ENCODE data around the gene TAC4.

The TAC4 gene

DNA sequence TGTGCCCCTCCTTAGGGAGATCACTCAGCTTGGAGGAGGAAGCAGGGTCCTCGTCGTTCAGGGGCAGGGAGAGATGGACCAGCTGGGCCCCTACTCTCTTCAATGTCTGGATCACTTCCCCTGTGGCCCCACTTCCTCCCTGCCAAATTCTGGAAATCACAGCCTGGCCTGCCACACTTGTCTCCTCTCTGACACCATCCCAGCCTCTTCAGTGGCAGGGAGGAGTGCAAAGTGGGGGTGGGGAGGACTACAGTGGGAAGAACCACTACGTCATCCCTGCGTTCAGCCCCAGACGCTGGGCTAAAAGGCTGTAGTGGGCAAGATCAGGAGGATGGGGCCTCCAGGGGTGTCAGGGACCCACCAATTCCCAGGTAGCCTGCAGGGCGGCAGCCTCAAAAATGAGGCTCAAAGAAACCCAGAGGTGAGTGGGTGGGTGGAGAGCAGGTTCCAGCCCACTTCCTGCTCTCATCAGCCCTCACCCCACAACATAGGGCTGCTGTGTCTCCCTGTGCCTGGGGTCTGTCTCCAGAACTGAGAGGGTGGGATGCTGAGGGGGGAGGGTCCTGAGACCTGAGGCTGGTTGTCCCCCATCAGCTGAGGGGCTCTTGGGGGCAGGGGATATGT, 25.0 kb upstream of the TAC4 start:
- peak; percentile 21 for DNase-seq

DNA sequence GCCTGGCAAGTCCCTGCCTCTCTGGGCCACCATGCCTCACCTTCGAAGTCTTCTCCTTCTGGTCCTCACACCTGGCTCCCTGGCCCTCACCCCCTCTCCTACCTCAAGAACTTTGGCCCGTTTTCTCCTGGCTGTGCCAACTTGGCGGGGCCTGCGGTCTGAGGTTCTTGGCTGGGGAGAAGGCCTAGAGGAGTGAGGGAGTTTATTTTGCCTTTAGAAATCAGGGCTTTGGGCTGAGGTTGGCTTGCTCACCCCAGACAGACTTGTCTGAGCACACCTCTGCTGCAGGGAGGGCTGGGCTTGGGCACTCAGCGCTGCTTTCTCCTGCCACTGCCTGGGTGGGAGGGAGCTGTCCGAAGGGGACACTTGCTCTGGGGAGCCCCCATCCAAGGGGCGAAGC, 23.3 kb upstream of the TAC4 start:
- DNase-seq = no peak

DNA sequence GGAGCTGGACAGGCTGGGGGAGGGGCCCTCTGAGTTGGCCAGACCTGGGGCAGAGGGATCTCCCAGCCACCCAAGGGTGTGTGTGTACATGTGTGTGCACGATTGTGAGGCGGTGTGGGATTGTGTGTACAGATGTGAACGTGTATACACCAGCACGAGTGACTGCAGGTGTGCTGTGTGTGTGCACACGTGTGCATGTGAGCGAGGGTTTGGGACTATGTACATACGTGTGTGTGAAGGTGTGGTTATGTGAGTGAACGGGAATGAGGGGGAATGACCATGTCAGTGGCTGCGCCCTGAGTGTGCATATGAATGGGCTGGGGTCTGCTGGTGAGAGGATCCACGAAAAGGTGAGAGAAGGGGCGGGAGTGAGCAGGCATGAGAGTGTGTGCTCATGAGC, 22.4 kb upstream of the TAC4 start:
- DNase-seq = no peak

DNA sequence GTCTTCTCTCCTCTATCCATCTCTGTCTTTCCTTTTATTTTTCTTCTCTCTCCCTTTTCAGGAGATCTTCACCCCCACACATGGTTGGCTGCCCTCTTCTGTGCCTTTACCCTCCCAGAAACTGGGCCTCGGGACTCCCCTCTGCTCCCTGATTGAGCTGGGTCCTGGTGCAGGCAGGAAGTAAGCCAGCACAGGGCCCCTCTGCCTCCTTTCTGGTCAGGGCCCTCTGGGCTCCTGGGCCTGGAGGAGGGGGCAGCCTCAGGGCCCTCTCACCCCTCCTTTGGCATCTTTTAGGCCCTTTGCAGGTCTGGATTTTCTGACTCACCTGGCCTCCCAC, 21.1 kb upstream of the TAC4 start:
- DNase-seq = no peak

DNA sequence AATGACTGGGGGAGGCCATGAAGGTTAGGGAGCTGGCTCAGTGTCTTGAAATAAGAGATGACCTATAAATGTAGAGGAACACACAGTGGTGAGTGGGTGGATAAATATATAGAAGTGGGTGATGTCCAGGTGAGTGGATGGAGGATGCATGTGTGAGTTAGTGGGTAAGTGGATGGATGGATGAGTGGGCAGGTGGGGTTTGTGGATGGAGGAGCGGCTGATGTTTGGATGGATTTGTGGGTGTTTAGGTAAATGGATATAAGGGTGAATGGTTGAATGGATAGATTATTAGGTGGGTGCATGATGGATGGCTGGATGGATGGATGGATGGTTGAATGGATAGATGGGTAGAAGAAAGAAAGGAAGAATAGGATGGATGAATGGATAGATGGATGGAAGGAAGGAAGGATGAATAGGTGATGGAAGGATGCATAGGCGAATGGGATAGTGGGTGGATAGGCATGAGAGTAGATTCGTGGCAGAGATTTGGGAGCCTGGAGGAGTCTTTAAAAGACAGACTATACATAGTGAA, 19.1 kb upstream of the TAC4 start:
- DNase-seq = no peak

DNA sequence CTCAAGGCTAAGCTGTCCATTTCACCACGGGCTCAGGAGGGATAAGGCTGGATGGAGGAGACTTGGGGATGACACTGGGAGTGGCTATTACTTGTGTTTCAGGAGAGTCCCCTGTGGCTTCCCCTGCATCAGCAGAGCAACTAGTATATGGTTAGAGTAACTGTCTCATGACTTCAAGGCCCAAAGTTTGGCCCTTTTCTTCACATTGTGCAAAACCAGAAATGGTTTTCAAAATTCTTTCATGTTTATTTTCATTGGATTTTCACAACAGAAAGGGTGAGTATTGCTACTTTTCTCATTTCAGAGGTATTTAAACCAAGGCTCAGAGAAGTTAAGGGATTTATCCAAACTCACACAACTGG, 18.1 kb upstream of the TAC4 start:
- no peak for DNase-seq

DNA sequence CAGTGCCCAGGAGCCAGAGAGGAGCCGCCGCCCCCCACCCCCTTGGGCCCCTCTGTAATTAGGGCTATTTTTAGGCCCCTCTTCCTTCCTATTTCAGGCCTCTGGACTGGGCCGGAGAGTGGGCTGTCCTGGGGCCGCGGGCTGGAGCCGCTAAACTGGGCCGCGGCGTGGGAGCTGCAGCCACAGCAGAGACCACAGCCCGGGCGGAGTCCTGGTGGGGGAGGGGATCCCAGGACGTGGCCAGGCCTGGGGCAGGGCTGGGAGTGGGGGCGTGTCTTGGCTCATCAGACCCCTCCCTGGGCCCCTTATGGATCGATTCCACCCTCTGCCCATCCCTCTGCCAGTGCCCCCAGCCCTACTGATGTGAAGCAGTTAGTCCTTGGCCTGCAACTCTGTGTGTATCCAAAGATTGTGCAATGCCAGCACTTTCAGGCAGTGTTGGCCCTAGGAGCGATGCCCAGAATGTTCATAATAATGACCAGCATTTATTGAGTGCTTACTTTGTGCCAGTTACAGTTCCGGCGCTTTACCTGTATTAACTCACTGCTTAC, 15.0 kb upstream of the TAC4 start:
- no peak for DNase-seq

DNA sequence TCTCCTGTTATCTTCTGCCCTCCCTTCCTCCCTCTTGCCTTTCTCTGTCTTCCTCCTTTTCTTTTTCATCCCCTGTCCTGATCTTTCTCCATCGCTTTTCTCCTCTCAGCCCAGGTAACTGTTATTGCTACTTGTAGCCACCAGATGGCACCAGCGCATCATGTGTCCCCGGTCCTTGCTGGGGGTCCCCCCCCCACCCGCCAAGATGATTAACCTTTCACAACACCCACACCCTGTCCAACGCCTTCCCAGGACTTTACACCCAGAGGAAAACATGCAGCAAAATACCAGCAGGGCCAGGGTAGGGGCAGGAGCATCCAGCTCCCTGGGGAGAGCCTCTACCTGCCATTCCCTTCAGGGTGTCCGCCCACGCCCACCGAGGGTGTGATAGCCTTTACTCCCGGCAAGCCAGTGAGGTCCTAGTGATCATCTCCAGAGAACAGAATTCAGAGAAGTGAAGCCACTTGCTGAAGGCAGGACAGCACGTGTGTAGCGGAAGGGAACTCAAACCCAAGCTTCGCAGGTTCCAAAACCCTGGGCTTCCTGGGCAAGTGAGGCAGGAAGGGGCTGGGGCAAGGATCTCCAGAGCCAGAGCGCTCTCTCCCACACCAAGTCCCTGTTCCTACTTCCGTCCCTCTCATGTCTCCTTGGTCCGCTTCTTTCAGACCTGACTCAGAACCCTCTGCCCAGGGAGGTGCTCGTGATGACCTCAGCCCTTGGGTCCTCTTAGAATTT, 13.4 kb upstream of the TAC4 start:
- DNase-seq = peak; percentile 69

DNA sequence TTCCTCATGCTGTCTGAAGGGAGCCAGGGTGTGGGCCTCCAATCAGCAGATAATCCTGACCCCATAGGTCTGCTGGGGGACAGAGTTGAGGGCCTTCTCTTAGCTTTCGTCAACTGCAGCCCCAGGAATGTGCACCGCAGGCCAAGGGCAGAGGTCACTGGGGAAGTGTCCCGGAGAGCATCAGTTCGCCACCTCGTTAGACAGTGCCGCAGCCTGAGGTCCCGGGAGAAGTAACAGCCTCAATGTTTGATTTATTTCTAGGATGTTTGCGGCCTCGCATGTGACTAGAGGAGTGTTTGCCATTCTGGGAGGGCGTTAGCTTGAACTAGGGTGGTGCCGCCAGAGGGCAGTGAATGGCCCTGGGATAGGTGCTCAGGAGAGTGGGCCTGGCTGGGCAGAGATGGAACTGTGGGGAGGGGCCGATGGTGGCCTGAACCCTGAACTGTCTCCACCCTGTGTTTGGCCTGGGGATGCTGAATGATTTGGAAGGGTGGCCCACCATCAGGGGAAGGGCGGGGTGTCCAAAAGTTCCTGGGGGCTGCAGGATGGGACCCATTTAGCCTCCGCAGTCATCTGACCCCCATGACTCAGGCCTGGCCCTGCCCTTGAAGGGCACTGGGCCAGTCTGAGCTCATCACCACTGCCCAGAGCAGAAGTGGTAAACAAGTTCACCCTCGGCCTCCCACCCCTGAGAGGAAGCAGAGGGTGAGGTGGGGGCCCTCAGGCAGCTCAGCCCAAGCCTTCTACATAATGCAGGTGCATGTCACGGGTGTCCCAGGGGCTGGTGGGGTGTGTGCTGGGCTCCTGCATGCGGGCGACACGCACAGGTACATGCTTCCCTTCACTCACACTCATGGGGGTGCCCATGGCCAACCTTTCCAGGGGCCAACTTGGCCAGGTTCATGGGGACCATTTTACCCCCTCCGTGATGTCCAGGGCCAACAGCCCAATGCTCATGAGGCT, 12.4 kb upstream of the TAC4 start:
- DNase-seq = no peak

DNA sequence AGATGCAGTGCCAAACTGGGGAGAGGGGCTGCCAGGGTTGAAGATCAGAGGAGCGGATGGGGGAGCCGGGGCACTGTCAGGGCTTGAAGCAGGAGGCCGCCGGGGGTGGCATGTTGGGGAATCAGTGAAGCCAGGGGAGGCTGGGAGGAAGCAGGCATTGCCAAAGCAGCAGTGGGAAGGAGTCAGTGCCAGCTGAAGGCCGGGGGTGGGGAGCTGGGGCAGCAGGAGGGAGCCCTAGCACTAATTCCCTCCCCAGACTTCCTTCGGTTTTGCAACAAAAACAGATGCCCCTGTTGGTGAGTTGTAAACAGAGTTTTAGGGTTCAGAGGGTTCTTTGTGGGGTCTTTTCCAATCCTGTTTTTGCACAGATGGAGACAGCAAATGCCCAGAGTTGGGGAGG, 10.9 kb upstream of the TAC4 start:
- no peak for DNase-seq

DNA sequence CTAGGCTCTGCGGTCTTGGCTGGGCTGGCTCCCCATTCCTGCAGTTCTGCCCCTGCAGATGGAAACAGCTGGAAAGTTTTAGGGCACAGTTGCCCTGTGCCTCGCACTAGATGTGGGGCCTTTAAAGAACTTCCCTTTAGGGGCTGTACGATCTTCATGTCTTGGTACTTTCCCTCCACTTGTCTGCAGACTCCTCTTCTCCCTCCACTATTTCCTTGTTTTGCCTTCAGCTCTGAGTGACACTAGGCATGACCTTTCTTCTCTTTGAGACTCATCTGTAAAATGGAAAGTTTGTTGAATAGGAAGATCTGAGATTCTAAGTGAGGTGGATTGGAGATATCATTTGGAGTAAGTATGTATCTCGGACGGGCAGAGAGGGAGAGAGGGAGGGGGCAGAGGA, 6.3 kb upstream of the TAC4 start:
- no peak for DNase-seq

DNA sequence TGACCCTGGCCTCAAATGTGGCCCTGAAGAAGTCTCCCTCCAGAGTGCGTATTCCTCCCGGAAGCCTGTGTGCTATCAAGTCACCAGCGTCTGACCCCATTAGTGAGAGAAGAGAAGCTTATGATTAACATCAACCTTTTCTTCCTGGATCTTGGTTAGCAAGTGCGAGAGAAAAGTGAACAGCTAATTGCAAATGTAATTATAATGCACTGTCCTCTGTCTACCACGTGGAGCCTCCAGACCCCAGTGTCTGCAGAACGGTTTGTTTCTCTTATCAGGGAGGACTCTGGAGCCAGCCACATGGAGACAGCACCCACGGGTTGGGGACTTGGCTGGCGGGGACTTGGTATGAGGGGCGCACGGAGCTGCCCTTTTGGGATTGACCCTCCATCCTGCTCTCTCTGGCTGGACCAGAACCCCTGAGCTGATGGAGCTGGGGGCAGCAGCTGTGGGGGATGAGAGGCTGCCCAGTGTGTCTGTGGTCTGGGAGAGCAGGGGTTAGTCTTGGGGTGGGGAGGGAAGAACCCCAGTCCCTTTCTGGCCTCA, 5.7 kb upstream of the TAC4 start:
- DNase-seq = no peak

DNA sequence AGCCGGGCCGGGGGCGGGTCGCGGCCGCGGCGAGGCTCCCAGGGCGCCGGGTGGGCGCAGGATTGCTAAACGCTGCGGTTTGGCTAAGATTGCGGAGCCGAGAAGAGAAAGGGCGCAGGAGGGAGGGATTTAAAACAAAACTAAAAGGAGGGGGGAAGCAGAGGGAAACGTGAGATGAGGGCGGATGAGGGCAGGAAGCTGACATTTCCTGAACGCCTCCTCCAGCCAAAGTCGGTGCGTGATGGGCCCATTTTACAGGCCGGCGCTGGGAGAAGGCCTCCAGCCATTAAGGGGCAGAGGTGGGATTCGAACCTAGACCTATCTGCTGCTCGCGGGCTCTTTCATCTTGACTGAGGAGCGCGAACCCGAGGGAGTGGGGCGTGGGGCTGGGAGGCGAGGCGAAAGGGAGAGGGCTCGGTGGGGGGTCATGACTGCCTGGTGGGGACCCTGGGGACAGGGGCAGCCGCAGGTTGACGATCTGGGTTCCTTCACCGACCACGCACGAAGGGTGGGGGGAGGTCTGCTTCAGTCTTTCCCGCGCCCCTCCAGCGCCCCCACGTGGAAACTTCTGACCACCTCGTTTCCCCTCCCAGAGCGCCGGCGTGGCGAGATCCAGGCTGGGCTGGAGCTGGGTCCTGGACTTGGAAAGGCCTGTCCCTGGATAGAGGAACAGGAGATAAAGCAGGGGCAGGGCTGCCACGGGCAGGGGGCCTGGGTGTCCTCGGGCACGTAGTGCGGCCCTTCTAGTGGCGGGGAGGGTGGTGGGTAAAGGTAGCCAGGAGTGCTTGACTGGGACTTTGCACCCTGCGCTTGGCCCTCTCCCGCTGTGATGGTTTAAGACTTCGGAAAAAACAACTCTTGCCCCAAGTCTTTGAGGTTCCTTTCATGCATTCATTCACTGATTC, 3.8 kb upstream of the TAC4 start:
- peak; percentile 81 for DNase-seq

DNA sequence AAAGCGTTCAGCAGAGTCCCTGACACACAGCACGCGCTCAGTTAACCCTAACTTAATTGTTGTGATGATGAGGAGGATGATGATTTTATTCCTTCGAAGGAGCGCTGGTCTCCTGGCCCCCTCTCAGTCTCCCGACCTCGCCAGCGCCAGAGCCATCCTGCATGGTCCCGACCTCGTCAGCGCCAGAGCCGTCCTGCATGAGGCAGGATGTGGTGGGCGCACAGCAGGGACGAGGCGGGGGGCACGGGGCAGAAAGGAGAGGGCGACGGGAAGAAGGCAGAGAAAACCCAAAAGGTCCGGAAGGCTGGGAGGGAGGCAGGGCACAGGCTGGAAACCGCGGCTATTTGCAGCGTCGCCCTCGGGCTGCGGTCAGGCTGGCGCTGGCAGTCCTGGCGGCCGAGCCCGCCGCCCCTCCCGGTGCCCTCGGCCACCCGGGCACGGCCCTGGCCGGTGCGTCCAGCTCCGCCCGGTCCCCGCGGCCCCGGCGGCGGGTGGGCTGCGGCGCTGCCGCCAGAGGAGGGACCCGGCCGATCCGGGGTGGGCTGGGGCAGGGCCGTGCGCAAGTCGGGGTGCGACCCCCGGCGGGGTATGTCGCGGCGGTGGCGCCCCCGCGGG, 3.0 kb upstream of the TAC4 start:
- DNase-seq = peak; percentile 32

DNA sequence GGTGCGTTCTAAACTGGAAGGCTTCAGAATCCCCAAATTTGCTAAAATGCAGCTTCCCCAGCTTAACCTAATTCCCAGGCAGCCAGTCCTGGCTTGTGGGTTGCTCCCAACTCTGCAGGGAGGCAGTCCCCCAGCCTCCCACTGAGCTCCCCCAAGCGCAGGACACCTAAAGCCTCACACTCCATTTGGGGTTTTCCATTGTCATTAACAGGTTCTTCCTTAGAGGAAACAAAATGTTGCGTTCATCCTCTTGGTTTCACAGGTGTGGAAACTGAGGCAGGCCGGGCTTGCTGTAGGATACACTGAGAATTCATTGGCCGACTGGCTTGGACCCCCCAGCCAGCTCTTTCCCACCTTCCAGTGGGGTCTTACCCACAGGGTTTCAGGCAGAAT, 2.3 kb upstream of the TAC4 start:
- no peak for DNase-seq

DNA sequence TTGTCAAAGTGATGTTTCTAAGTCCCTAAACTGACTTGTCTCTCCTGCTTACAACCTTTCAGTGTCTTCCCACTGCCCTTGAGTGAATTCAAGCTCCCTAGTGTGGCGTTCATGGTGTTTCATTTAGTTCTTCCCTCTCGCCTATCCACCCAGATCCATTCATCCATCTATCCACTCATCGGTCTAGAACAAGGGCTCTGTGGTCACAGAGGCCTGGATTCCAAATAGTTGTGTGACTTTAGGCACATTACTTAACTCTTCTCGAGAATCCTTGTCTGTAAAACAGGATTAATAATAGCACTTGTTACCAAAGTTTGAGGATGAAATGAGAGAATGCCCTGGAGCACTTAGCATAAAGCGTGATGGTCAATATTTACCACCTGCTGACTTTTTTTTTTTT, 870 bp upstream of the TAC4 start:
- no peak for DNase-seq

DNA sequence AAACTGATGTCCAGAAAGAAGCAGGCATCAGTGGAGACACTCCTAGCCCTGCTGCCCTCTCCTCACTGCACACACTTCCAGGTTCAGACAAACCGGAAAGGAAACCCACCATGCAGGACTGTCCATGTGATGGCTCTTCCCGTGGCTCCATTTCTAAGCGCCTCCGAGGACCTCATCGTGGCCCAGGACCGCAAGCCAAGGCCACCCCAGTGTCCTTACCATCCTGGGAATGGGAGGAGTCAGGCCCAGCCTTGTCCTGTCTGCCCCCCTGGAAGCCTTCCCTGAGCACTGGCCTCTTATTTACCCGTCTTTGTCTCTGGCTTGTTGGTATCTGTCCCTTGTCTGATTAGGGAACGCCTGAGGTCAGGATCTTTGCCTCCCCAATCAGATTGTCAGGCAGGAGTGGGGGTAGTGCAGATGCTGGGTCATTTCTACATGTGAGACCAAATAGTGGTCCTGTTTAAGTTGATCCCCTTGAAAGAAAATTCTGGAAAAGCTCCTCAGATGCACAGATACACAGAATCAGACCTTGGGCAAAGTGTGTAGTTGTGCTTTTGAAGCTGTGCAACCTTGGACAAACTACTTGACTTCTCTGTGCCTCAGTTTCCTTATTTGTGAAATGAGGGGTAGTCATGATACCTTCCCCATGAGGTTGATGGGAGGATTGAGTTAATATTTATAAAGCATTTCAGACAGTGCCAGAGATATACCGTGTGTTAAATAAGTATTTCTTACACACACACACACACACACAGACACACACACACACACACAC, 744 bp downstream of the TAC4 start:
- no peak for DNase-seq

DNA sequence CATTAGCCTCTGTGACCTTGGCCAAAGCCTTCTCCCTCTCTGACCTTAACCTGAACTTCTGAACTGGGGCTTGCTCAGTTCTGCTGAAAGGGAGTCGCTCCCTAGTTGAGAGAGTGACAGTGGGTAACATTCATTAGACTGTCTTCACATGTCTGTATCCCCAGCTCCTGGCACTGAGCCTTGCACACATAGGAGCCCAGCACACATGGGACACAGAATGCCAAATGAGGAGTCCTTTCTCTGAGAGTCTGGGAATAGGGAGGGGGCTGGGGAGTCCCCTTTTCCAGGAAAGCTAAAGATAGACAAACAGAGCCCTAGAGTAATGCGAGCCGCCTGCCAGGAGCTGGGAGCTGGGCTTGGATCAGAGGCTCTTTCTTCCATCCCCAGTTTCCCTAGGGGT, 2.5 kb downstream of the TAC4 start:
- DNase-seq = no peak

DNA sequence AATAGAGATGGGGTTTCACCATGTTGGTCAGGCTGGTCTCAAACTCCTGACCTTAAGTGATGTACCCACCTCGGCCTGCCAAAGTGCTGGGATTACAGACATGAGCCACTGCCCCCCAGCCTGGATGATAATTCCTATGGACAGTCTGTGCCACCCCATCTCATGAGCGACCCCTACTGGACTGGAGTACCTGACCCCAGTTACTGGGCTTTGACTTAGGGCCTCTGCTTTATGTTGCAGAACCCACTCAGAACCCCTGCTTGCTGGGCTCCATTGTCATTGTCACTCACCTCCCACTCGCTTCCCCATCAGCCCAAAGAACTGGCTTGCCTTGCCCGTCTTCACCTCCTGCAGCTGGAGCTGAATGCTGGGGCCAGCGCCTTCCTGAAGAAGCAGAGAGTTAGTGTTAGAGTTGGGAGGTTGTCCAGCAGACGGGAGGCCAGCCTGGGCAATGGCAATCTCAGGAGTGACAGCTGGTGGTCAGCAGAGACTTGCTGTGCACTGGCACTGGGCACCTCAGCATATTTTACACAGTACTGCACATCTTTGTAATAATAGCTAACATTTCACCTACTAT, 4.0 kb downstream of the TAC4 start:
- peak; percentile 36 for DNase-seq

DNA sequence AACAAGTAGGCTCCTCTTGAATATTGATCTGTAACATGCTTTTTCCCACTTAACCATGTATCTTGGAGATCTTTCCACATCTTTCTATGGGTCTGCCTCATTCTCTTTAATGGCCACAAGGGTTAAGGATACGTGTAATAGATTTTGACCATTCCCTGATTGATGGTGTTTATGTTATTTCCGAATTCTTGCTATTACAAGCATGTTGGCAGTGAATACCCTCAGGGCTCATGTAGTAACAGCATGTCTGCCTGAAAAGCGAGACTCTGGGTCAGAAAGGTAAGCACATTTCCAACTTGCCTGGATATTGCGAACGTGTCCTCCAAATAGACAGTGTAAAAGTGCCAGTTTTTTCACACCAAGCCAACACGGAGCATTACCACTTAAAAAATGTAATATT, 5.0 kb downstream of the TAC4 start:
- DNase-seq = no peak

All from CD4-positive, alpha-beta T cell treated with Interleukin-6 for 4 hours (primary cell).